Adrenal gland (tissue), 12 donors: ENCODE results near the gene SHB. TPM values are rescaled to one million over a fixed set of nuclear protein-coding genes. Genes with fewer than 3 reads are reported as not detected.
A peak's percentile ranks its signal among the peaks of the same experiment; 100 is the strongest.

ENCODE experiments used
- DNase-seq, 7 donors: peaks; one replicate each; pipeline ENCODE4 v3.0.0-alpha.2; 2019 to 2020
- H3K27ac ChIP-seq, 5 donors: fragments of 200-600 bp; sonication (generic) in 4 of 5; 1 replicate in 3 of 5; 2 replicates in 2 of 5; pipeline versions ENCODE4 v1.5.1 to v1.8.0; 2016 to 2020; ENCODE audit warnings: mild to moderate bottlenecking in 1 of 5
- H3K27me3 ChIP-seq: fragments of 200-600 bp; 2 replicates; pipeline ENCODE4 v1.8.0; 2021
- H3K36me3 ChIP-seq, 2 donors: fragments of 200-600 bp; replicated peaks in 1 of 2; 1 replicate in 1 of 2; 2 replicates in 1 of 2; pipeline versions ENCODE4 v1.5.1 to v1.8.0; 2018 to 2022
- H3K4me1 ChIP-seq, 2 donors: fragments of 200-600 bp; replicated peaks in 1 of 2; 1 replicate in 1 of 2; 2 replicates in 1 of 2; pipeline versions ENCODE4 v1.5.1 to v1.8.0; 2018 to 2021
- H3K4me3 ChIP-seq, 4 donors: fragments of 200-600 bp; sonication (generic) in 3 of 4; one replicate each; pipeline ENCODE4 v1.5.1; 2016 to 2018
- H3K9me3 ChIP-seq, 3 donors: fragments of 200-600 bp; sonication (generic) in 1 of 3; replicated peaks in 1 of 3; 1 replicate in 2 of 3; 2 replicates in 1 of 3; pipeline versions ENCODE4 v1.5.1 to v1.8.0; 2016 to 2021
- POLR2A ChIP-seq, 2 donors: fragments of 450-650 bp; IDR thresholded peaks; one replicate each; pipeline ENCODE4 v1.6.1; 2017; ENCODE audit warnings: antibody characterized with exemption in 2 of 2, mild to moderate bottlenecking in 2 of 2, moderate library complexity in 1 of 2
- WGBS, 4 donors: extraction: QIAGEN DNeasy Blood & Tissue Kit in 2 of 4; methylation state at CpG; one replicate each; pipeline versions ENCODE4 v1.1.5 to v1.1.7; 2013 to 2017; 5-methylcytosine and 5-hydroxymethylcytosine counted together
- intact Hi-C, 2 donors: fragments of 100-400 bp; cut with DNase I; formaldehyde crosslinking; loops; one replicate each; pipeline versions ENCODE4 v1.14.1 to v1.15.0; 2022 to 2023
- polyA plus RNA-seq, 3 donors: library from polyadenylated mRNA; stranded (reverse); fragments of 200-250 nt in 2 of 3; fragments of 350-450 nt in 1 of 3; fragmentation: Illumina TruSeq in 1 of 3; extraction: RNeasy Lipid Tissue Mini Kit (QIAGEN cat#74804) in 1 of 3; gene quantifications; one replicate each; pipeline ENCODE4 v1.2.3, GENCODE V29; 2013 to 2014
- total RNA-seq, 9 donors: library from RNA; depleted of rRNA in 4 of 9; stranded (reverse); fragments of >200 nt in 4 of 9; fragments of 120-200 nt in 1 of 9; fragmentation: NEBNext Ultra II Directional in 1 of 9; extraction: Animal tissue kit (Norgen Biotek cat#: 25700) in 1 of 9; gene quantifications; one replicate each; pipeline versions ENCODE4 v1.1.0 to v1.2.4, GENCODE V29; 2013 to 2023
- TF ChIP-seq, protein P1 (sequence below), 6 experiments: fragments of 450-650 bp in 4 of 6; fragments of 200-600 bp in 2 of 6; sonication (generic) in 1 of 6; IDR thresholded peaks; 1 replicate in 5 of 6; 2 replicates in 1 of 6; pipeline versions ENCODE4 v1.5.1 to v1.8.0; 2016 to 2021; ENCODE audit warnings: antibody characterized with exemption in 6 of 6, mild to moderate bottlenecking in 2 of 6, moderate library complexity in 1 of 6
- donor health status: healthy with polysubstance abuse.
- donor health status: Bipolar disorder and iron deficiency.
- donor health status: DM: yes; HTN: yes; CAD: no.
- donor health status: DM: no; HTN: no; CAD: no.
- donor health status: DM: no; HTN: no; CAD: no.
- donor health status: DM: yes; HTN: yes; CAD: no.

SHB gene
- total and polyA plus RNA-seq, 12 donors = 3.2 to 21.2 (median 11.1) TPM

- WGBS, 4 donors = 68 to 72% (median 70%) methylated on average over 7 of the region's 7 CpGs
- no peak for TF ChIP-seq POLR2A (IDR thresholded peaks at IDR 0.05)
- TF ChIP-seq, protein P1, sequence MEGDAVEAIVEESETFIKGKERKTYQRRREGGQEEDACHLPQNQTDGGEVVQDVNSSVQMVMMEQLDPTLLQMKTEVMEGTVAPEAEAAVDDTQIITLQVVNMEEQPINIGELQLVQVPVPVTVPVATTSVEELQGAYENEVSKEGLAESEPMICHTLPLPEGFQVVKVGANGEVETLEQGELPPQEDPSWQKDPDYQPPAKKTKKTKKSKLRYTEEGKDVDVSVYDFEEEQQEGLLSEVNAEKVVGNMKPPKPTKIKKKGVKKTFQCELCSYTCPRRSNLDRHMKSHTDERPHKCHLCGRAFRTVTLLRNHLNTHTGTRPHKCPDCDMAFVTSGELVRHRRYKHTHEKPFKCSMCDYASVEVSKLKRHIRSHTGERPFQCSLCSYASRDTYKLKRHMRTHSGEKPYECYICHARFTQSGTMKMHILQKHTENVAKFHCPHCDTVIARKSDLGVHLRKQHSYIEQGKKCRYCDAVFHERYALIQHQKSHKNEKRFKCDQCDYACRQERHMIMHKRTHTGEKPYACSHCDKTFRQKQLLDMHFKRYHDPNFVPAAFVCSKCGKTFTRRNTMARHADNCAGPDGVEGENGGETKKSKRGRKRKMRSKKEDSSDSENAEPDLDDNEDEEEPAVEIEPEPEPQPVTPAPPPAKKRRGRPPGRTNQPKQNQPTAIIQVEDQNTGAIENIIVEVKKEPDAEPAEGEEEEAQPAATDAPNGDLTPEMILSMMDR (IDR thresholded peaks at IDR 0.05) = no peak
- peak in 6 of 7 donors; percentile 57 to 73 (median 65) for DNase-seq
- peaks cover 6 to 27% of the 10 kb centered on the region in 2 donors for H3K4me1 ChIP-seq
- no peaks in the 10 kb centered on the region for H3K9me3 ChIP-seq
- H3K27me3 ChIP-seq = no peaks in the 10 kb centered on the region
- H3K27ac ChIP-seq = peak overlapping the region in 3 of 5 donors; percentile 1 to 85 (median 66)
- intact Hi-C loops = loop anchor here in 1 of 2 donors (5.0 kb wide), 1 partner anchor 60 kb away; no protein-coding TSS in a partner anchor
- H3K4me3 ChIP-seq = no peak overlapping the region
- no peaks in the 10 kb centered on the region for H3K36me3 ChIP-seq
Observed at GRCh38 chr9:37987467-37987981, 81.5 kb downstream of the SHB start.

DNA sequence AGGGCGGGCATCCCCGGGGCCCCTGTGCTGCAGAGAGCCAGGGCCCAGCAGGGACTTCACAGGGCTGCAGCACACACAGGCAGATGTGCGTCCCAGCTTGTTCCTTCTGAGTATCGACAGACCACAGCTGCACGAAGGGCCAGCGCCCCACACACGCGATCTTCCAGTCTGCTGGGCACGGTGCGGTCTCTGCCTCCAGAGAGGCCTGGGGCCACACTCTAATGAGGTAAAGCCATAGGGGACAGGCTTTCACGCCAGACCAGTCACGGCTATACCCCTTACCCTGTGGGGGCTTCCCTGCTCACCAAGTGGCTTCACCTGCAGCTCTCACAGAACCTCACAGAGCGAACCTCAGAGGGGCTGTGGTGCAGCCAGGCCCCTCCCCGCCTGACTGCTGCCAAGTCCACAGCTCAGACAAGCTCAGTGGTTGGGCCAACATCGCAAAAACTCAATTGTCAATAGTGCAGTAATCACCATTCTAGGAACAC is 82.2 kb downstream of the SHB start:
- no peak for TF ChIP-seq POLR2A (IDR thresholded peaks at IDR 0.05)
- TF ChIP-seq, protein P1 (IDR thresholded peaks at IDR 0.05) = no peak
- no peak overlapping the region for H3K4me3 ChIP-seq
- no peaks in the 10 kb centered on the region for H3K9me3 ChIP-seq
- H3K4me1 ChIP-seq = peaks cover 6 to 27% of the 10 kb centered on the region in 2 donors
- no peak for DNase-seq
- intact Hi-C loops = loop anchor here in 1 of 2 donors (5.0 kb wide), 1 partner anchor 60 kb away; no protein-coding TSS in a partner anchor
- WGBS, 4 donors = 95 to 98% (median 96%) methylated on average over 6 to 15 of the region's 15 CpGs
- H3K27me3 ChIP-seq = no peaks in the 10 kb centered on the region
- no peaks in the 10 kb centered on the region for H3K36me3 ChIP-seq
- peak overlapping the region in 1 of 5 donors; percentile 66 for H3K27ac ChIP-seq

GRCh38 chr9:37986001-37986400 is 83.0 kb downstream of the SHB start:
- no peak overlapping the region for H3K4me3 ChIP-seq
- no peaks in the 10 kb centered on the region for H3K36me3 ChIP-seq
- TF ChIP-seq, protein P1 (IDR thresholded peaks at IDR 0.05) = no peak
- TF ChIP-seq POLR2A (IDR thresholded peaks at IDR 0.05) = no peak
- no peaks in the 10 kb centered on the region for H3K9me3 ChIP-seq
- intact Hi-C loops = loop anchor here in 1 of 2 donors (5.0 kb wide), 1 partner anchor 59 kb away; no protein-coding TSS in a partner anchor
- WGBS, 4 donors = 90 to 93% (median 91%) methylated on average over 4 of the region's 4 CpGs
- no peak for DNase-seq
- no peaks in the 10 kb centered on the region for H3K27me3 ChIP-seq
- H3K4me1 ChIP-seq = peaks cover 6 to 27% of the 10 kb centered on the region in 2 donors
- H3K27ac ChIP-seq = no peak overlapping the region

DNA sequence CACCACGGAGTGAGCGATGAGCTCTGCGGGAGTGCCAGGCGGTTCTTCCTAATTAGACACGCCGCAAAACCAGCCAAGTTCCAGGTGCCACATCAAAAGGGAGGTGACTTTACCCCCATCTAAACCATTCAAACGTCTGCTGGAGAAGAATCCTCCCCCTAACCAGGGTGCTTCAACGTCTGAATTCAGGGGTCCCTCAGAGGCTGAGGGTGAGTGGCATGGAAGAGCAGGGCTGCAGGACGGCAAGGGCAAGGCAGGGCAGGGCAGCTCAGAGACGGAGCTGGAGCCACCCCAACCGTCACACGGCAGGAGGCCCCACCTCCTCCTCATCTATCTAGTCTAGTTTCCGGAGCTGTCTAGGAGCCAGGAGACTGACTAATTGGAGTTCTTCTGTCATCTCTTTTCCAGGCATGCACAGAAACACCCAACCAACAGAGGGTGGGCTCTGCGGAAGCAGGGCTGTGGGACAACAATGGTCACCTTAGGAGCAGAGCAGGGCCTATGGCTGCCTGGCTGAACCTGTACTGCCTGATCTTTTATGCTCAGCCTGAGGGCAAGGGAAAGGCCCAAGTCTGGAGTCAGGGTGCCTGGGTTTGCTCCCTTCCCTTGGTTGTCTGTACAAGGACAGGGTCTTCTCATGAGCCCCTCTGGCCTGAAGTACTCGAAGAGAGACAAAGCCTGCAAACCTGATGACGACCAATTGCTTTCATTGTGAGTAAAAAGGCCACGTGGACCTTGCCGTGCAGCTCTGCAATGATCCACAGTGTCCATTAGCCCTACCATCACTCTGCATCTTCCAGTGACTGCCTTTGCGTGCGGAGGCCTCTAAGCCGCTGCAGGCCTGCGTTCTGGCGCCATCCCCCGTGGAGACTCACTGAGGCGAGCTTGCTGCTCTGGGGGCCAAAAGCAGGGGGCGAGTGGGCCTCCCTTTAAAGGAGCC is 84.1 kb downstream of the SHB start:
- intact Hi-C loops = loop anchor here (5.0 kb wide), 2 partner anchors 53 to 58 kb away; no protein-coding TSS in a partner anchor
- 55 to 64% (median 59%) methylated on average over 25 to 26 of the region's 26 CpGs for WGBS, 4 donors
- H3K4me3 ChIP-seq = no peak overlapping the region

More for the DNA sequence above, 84.1 kb downstream of the SHB start:
- H3K27me3 ChIP-seq = no peaks in the 10 kb centered on the region
- no peaks in the 10 kb centered on the region for H3K36me3 ChIP-seq
- H3K4me1 ChIP-seq = peaks cover 6 to 27% of the 10 kb centered on the region in 2 donors
- TF ChIP-seq, protein P1 (IDR thresholded peaks at IDR 0.05) = no peak
- no peak for TF ChIP-seq POLR2A (IDR thresholded peaks at IDR 0.05)
- H3K9me3 ChIP-seq = no peaks in the 10 kb centered on the region
- H3K27ac ChIP-seq = peak overlapping the region in 1 of 5 donors; percentile 24
- peak; percentile 48 to 86 (median 77) for DNase-seq
